OCI-LY3 (cell line): ENCODE data around the gene SNX33.

Experiments
- EZH2phosphoT487 ChIP-seq: fragments of 200-600 bp; shearing (Covaris generic); IDR thresholded peaks from 2 replicates; pipeline ENCODE4 v1.6.1; 2018; ENCODE audit warnings: antibody characterized with exemption, mixed run types, low read depth
- TF ChIP-seq, protein P1 (sequence below): fragments of 200-600, 300-600 bp; sonication (generic); IDR thresholded peaks from 2 replicates; pipeline ENCODE4 v1.5.1; 2014; ENCODE audit warnings: antibody characterized with exemption, low read length, low read depth

DNA sequence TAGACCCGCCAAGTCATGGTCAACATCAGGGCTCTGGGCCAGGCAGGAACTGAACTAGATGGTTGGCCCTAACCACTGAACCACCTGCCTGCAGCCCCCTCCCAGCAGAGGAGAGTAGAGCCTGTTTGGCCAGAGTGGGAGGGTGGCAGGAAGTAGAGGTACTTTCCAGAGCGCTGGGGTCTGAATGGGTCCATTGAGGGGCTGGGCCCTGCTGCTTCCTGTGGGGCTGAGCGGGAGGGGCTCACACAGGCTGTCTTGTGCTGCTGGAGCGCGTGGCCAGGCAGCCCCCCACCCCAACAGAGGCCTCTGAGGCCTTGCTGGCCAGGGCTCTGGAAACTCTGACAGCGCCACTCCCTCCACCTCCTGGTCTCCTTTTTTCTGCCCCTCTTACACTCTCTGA is 47.5 kb downstream of the SNX33 start:
- TF ChIP-seq, protein P1, sequence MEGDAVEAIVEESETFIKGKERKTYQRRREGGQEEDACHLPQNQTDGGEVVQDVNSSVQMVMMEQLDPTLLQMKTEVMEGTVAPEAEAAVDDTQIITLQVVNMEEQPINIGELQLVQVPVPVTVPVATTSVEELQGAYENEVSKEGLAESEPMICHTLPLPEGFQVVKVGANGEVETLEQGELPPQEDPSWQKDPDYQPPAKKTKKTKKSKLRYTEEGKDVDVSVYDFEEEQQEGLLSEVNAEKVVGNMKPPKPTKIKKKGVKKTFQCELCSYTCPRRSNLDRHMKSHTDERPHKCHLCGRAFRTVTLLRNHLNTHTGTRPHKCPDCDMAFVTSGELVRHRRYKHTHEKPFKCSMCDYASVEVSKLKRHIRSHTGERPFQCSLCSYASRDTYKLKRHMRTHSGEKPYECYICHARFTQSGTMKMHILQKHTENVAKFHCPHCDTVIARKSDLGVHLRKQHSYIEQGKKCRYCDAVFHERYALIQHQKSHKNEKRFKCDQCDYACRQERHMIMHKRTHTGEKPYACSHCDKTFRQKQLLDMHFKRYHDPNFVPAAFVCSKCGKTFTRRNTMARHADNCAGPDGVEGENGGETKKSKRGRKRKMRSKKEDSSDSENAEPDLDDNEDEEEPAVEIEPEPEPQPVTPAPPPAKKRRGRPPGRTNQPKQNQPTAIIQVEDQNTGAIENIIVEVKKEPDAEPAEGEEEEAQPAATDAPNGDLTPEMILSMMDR: no peak
- TF ChIP-seq EZH2phosphoT487: no peak
